DOHH2 (cell line): ENCODE measurements around the gene CFAP74.

ENCODE experiments used
- H3F3A ChIP-seq: fragments of 200-600 bp; sonication (generic), shearing (Covaris generic); 2 replicates; pipeline ENCODE4 v1.6.0; 2016; ENCODE audit warnings: antibody characterized with exemption, mild to moderate bottlenecking; ENCODE audit not compliant: control insufficient read depth, insufficient read depth
- H3K27ac ChIP-seq: fragments of 200-600 bp; sonication (generic); 2 replicates; pipeline ENCODE4 v1.5.1; 2014; ENCODE audit warnings: low read depth, mild to moderate bottlenecking, low read length, moderate library complexity
- H3K27me3 ChIP-seq: fragments of 200-600 bp; sonication (generic); 2 replicates; pipeline ENCODE4 v1.6.1; 2014; ENCODE audit warnings: mild to moderate bottlenecking, low read length, mixed read lengths; ENCODE audit not compliant: control insufficient read depth
- H3K36me3 ChIP-seq: fragments of 200-600 bp; sonication (generic); 2 replicates; pipeline ENCODE4 v1.6.1; 2014; ENCODE audit warnings: mild to moderate bottlenecking, low read length, moderate library complexity, mixed read lengths; ENCODE audit not compliant: control insufficient read depth
- H3K4me1 ChIP-seq: fragments of 200-600 bp; sonication (generic); 2 replicates; pipeline ENCODE4 v1.6.1; 2014; ENCODE audit warnings: mild to moderate bottlenecking, low read length, mixed read lengths; ENCODE audit not compliant: control insufficient read depth
- H3K4me2 ChIP-seq: fragments of 200-600 bp; sonication (generic); 2 replicates; pipeline ENCODE4 v1.6.0; 2014; ENCODE audit warnings: mild to moderate bottlenecking, low read length, moderate library complexity
- H3K4me3 ChIP-seq: fragments of 200-600 bp; sonication (generic); 2 replicates; pipeline ENCODE4 v1.5.1; 2014; ENCODE audit warnings: mild to moderate bottlenecking, low read length, mixed read lengths
- H3K79me2 ChIP-seq: fragments of 200-600 bp; sonication (generic); 2 replicates; pipeline ENCODE4 v1.6.1; 2014; ENCODE audit warnings: mild to moderate bottlenecking, low read length, mixed read lengths; ENCODE audit not compliant: control insufficient read depth
- H3K9me2 ChIP-seq: fragments of 200-600 bp; sonication (generic); replicated peaks from 2 replicates; pipeline ENCODE4 v1.6.1; 2014; ENCODE audit warnings: mild to moderate bottlenecking, low read length, mixed read lengths; ENCODE audit not compliant: control insufficient read depth
- H3K9me3 ChIP-seq: fragments of 200-600 bp; sonication (generic); 2 replicates; pipeline ENCODE4 v1.6.1; 2014; ENCODE audit warnings: antibody characterized with exemption, low read length, mixed read lengths; ENCODE audit not compliant: control insufficient read depth, insufficient read depth
- H4K20me1 ChIP-seq: fragments of 200-600 bp; sonication (generic); 2 replicates; pipeline ENCODE4 v1.6.0; 2014; ENCODE audit warnings: low read depth, mild to moderate bottlenecking, antibody characterized with exemption, low read length, moderate library complexity; ENCODE audit not compliant: control insufficient read depth, insufficient read depth
- EZH2phosphoT487 ChIP-seq: fragments of 200-600 bp; sonication (generic); IDR thresholded peaks from 2 replicates; pipeline ENCODE4 v1.6.1; 2017; ENCODE audit warnings: borderline replicate concordance, mild to moderate bottlenecking, antibody characterized with exemption, low read length, moderate library complexity, mixed read lengths
- TF ChIP-seq, protein P1 (sequence below): fragments of 200-600 bp; sonication (generic); IDR thresholded peaks from one replicate; pipeline ENCODE4 v1.5.1; 2014; ENCODE audit warnings: antibody characterized with exemption, mild to moderate bottlenecking, low read depth, low read length; ENCODE audit not compliant: poor library complexity, severe bottlenecking

Gene CFAP74

DNA sequence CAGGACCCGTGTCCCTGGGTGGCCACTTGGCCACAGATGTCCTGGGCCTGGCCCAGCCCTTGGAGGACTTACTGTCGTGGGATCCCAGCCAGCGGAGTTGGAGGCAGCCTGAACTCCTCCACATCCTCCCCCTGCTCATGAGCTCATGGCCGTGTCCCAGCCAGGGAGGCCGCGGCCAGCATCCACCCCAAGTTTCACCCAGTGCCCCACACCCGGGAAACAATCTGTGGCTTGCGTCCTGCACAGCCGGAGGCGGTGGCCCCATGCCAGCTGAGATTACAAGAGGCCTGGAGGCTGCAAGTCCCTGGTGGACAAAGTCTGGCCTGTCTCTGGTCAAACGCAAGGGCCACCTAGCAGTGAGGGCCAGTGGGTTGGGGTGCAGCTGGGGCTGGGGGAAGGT, 57.0 kb downstream of the CFAP74 start:
- H3K27me3 ChIP-seq = peaks cover 3% of the 10 kb centered on the region; the same call in 1 of the 2 replicates
- H4K20me1 ChIP-seq = no peaks in the 10 kb centered on the region
- peaks cover 4% of the 10 kb centered on the region; the same call in 1 of the 2 replicates for H3K4me1 ChIP-seq
- no peaks in the 10 kb centered on the region for H3K36me3 ChIP-seq
- no peaks in the 10 kb centered on the region for H3K9me3 ChIP-seq
- H3K79me2 ChIP-seq = no peaks in the 10 kb centered on the region
- H3K4me3 ChIP-seq = no peak overlapping the region
- no peaks in the 10 kb centered on the region for H3K9me2 ChIP-seq
- no peak for TF ChIP-seq EZH2phosphoT487
- TF ChIP-seq, protein P1, sequence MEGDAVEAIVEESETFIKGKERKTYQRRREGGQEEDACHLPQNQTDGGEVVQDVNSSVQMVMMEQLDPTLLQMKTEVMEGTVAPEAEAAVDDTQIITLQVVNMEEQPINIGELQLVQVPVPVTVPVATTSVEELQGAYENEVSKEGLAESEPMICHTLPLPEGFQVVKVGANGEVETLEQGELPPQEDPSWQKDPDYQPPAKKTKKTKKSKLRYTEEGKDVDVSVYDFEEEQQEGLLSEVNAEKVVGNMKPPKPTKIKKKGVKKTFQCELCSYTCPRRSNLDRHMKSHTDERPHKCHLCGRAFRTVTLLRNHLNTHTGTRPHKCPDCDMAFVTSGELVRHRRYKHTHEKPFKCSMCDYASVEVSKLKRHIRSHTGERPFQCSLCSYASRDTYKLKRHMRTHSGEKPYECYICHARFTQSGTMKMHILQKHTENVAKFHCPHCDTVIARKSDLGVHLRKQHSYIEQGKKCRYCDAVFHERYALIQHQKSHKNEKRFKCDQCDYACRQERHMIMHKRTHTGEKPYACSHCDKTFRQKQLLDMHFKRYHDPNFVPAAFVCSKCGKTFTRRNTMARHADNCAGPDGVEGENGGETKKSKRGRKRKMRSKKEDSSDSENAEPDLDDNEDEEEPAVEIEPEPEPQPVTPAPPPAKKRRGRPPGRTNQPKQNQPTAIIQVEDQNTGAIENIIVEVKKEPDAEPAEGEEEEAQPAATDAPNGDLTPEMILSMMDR = no peak
- no peaks in the 10 kb centered on the region for H3F3A ChIP-seq
- no peak overlapping the region for H3K27ac ChIP-seq
- no peak overlapping the region for H3K4me2 ChIP-seq

GRCh38 chr1:1945782-1946393, 57.7 kb downstream of the CFAP74 start:
- no peaks in the 10 kb centered on the region for H3K79me2 ChIP-seq
- H3K27me3 ChIP-seq = peaks cover 3% of the 10 kb centered on the region; the same call in 1 of the 2 replicates
- H3K27ac ChIP-seq = no peak overlapping the region
- H3K9me2 ChIP-seq = no peaks in the 10 kb centered on the region
- no peak overlapping the region for H3K4me2 ChIP-seq
- H4K20me1 ChIP-seq = no peaks in the 10 kb centered on the region
- TF ChIP-seq, protein P1 = no peak
- no peak for TF ChIP-seq EZH2phosphoT487
- no peaks in the 10 kb centered on the region for H3K9me3 ChIP-seq
- H3K36me3 ChIP-seq = no peaks in the 10 kb centered on the region
- H3F3A ChIP-seq = no peaks in the 10 kb centered on the region
- peaks cover 4% of the 10 kb centered on the region; the same call in 1 of the 2 replicates for H3K4me1 ChIP-seq
- no peak overlapping the region for H3K4me3 ChIP-seq

GRCh38 chr1:1943834-1944570, 59.6 kb downstream of the CFAP74 start:
- H3K4me3 ChIP-seq = no peak overlapping the region
- H3K9me2 ChIP-seq = no peaks in the 10 kb centered on the region

More at GRCh38 chr1:1943834-1944570, 59.6 kb downstream of the CFAP74 start:
- no peaks in the 10 kb centered on the region for H4K20me1 ChIP-seq
- peak overlapping the region; percentile 33; the same call in 1 of the 2 replicates for H3K4me2 ChIP-seq
- H3K27ac ChIP-seq = no peak overlapping the region
- no peaks in the 10 kb centered on the region for H3F3A ChIP-seq
- H3K4me1 ChIP-seq = peaks cover 4% of the 10 kb centered on the region; the same call in 1 of the 2 replicates
- no peak for TF ChIP-seq EZH2phosphoT487
- TF ChIP-seq, protein P1 = peak; percentile 96
- no peaks in the 10 kb centered on the region for H3K36me3 ChIP-seq
- H3K9me3 ChIP-seq = no peaks in the 10 kb centered on the region
- H3K27me3 ChIP-seq = peaks cover 3% of the 10 kb centered on the region; the same call in 1 of the 2 replicates
- no peaks in the 10 kb centered on the region for H3K79me2 ChIP-seq
